Measurements from ENCODE around the gene FRMD5.

GRCh38 chr15:44102675-44103254 is 92.3 kb downstream of the FRMD5 start:
- TF ChIP-seq CTCF (IDR thresholded peaks at IDR 0.05; ENCODE audit: borderline replicate concordance, extremely low read depth, low read length, poor library complexity, severe bottlenecking) = no peak
- TF ChIP-seq EZH2 (IDR thresholded peaks at IDR 0.05; ENCODE audit: borderline replicate concordance, low read depth, low read length, severe bottlenecking) = no peak
